ENCODE results near the gene C16orf92.
A peak's percentile ranks its signal among the peaks of the same experiment; 100 is the strongest.
"Not testable (repeated sequence)": the region's sequence is repeated elsewhere in the genome, so short reads cannot be mapped to it uniquely, and the experiment has no call there.

The C16orf92 gene

GRCh38 chr16:30005341-30006094 is 17.5 kb upstream of the C16orf92 start:
- DNase-seq: peak in 1 of 2 experiments; percentile 44

- no peak for DNase-seq
These were observed 16.9 kb upstream of the C16orf92 start for GRCh38 chr16:30006095-30006473.

GRCh38 chr16:30006659-30007377 is 16.2 kb upstream of the C16orf92 start:
- no peak for DNase-seq

- no peak for DNase-seq
These were observed 15.6 kb upstream of the C16orf92 start for GRCh38 chr16:30007378-30007895.

DNA sequence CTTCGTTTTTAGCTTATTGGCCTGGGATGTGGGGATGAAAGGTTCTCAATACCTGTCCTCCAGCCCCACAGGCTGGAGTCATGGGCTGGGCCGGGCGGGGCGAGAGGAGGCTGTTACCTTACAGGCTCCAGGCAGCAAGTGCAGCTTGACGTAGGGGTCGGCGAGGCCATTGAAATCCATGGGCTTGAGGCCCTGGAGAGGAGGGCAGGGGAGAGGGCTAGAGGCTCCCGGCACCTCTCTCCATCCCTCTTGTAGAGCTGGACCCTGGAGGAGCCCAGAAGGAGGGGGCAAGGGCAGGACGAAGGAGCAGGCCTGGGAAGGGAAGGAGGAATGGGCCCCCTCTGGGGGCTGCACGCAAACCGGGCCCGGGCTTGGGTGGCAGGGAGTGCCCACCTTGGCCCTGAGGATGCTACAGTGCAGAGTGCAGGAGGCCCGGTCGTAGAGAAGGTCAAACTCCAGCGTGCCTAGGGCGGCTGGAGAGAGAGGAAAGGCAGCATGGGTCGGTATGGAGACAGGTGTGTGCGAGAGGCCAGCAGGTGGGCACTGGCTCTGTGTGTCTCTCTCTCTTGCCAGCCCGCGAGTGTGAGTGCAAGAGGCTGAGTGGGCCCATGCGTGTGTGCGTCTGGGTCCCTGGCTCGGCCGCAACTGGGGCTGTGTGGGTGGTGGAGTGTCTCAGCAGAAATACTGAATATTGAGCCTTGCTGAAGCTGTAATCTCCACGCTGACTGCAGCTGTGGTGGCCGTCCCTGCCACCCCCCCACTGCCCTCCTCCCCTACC is 13.7 kb upstream of the C16orf92 start:
- no peak for DNase-seq

DNA sequence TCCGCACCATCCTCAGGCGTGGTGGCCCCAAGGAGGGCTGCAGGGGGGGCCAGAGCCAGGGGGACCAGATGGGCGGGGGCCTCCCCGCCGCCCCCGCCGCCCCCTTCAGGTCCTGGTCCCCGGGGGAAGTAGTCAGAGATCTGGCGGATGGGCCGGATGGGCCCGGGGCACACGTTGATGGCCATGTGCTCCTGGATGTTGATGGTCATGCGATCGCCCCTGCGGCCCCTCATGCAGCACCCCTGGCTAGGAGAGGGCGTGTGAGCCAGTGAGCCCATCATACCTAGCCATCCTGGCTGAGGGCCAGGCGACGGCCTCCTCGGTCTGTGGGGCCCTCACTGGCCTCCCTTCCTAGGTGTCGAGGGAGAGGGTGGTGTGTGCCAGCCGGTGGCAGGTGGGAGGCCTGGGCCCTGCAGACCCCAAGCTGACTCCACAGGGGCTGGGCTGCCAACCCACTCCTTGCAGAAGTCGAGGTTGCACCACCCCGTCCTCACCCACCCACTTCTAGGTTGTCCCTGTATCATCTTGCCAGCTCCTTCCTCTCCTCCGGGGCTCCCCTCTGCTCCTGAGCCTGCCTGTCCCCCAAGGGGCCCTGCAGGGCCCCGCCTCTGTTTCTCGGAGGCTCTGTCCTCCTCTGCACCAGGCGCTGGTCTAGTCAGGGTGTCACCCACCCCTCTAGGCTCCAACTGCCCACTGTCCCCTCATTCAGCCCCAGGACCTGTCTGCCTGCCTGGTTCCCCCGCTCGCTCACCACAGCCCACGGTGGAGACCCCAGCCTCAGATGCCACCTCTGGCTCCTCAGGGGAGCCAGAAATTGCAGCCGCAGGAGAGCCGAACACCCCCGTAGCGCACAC is 12.8 kb upstream of the C16orf92 start:
- no peak for DNase-seq

DNA sequence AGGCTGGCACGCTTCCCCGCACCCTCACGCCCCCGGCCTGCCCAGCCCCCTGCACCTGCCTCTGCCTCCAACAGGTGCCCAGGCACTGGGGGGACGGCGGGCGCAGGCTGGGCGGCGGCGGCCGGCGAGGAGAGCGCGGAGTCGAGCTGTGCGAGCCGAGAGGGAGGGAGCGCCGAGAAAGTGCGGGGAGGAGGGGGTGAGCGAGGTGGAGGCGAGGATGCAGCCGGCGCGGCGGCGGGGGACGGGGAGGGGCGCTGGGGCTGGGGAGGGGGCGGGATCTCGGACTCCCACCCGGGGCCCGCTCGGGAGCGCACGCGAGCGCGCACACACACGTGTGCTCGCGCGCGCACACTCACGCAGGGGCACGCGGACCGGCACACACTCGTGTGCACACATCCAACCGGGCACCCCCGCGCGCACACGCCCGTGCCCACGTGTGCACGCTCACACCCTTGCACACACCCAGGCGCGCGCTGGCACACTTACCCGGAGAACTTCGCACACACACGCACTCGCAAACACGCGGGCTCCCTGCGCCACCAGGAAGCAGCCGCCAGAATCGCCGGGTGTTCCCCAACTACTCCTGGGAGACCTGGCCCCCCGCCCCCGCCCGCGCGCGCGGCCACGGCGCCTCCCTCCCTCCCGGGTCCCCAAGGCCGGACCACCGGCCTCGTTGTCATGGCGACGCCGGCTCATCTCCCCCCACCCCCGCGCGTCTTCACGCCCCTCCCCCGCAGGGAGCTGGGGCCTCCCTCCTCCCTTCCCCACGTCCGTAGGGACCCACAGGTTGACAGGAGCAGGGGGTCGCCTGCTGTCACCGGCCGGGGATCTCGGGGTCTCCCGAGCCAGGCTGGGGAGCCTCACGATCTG is 11.9 kb upstream of the C16orf92 start, which contains the start of gene DOC2A:
DOC2A (minus strand) TSS at position 184 of the 870 bp plus-strand sequence. CDS start 805 bp downstream, outside the sequence.
- DNase-seq: peak; percentile 22 to 23

- DNase-seq: no peak
These were observed 11.1 kb upstream of the C16orf92 start for GRCh38 chr16:30011714-30012504.

GRCh38 chr16:30012598-30012997 is 10.4 kb upstream of the C16orf92 start:
- not testable (repeated sequence) for DNase-seq

DNA sequence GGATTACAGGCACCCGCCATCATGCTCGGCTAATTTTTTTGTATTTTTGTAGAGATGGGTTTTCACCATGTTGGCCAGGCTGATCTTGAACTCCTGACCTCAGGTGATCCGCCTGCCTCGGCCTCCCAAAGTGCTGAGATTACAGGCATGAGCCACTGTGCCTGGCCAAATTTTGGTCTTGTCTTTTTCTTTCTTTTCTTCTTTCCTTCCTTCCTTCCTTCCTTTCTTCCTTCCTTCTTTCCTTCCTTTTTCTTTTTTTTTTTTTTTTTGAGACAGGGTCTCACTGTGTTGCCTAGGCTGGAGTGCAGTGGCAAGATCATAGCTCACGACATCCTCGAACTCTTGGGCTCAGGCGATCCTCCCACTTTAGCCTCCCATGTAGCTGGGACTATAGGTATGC is 7.5 kb upstream of the C16orf92 start:
- not testable (repeated sequence) for DNase-seq

DNA sequence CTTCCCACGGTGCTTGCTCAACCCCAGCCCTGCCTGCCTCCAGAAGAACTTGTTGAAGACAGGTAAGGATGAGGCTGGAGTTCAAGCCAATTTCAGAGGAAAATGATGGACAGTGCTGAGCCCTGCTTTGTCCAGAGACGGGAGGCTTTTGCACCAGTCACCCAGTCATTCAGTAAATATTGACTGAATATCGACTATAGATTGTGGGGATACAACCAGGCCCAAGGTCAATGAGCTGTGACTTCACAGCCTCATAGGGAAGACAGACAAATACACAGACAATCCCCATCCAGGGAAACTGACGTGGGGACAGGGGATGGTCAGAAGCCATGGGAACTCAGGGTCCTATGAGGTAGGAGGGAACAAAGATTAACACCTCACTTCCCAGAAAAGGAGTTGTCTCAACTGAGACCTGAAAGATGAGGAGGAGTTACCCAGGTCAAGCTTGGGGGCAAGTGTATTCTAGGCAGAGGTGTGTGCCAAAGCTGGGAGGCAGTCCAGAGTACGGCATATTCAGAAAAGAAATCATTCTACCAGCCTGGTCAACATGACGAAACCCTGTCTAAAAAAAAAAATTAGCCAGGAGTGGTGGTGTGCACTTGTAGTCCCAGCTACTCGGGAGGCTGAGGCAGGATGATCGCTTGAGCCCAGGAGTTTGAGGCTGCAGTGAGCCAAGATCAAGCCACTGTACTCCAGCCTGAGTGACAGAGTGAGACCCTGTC is 6.3 kb upstream of the C16orf92 start:
- DNase-seq: no peak

- no peak for DNase-seq
These were observed 5.7 kb upstream of the C16orf92 start for GRCh38 chr16:30017277-30017656.

GRCh38 chr16:30017937-30018336 is 5.1 kb upstream of the C16orf92 start:
- not testable (repeated sequence) for DNase-seq

DNA sequence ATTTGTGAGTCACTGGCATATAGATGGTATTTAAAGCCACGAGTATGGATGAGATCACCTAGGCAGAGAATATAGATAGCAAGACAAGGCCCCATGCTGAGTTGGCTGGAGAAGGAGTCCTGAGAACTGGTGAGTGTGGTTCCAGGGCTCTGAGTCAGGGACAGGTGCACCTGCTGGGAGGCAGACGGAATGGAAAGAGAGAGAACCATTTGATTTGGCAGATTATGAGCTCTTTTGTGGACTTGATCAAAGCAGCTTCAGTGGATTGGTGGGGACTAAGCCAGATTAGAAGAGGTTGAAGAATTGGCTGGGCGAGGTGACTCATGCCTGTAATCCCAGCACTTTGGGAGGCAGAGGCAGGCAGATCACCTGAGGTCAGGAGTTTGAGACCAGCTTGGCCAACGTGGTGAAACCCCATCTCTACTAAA is 4.3 kb upstream of the C16orf92 start:
- DNase-seq: no peak

GRCh38 chr16:30023586-30023985 is 588 bp downstream of the C16orf92 start:
- no peak for DNase-seq

- DNase-seq: no peak
These were observed 1.5 kb downstream of the C16orf92 start for GRCh38 chr16:30024451-30024850.

GRCh38 chr16:30025156-30025555 is 2.2 kb downstream of the C16orf92 start:
- DNase-seq: no peak

- no peak for DNase-seq
These were observed 2.6 kb downstream of the C16orf92 start for GRCh38 chr16:30025574-30025973.

DNA sequence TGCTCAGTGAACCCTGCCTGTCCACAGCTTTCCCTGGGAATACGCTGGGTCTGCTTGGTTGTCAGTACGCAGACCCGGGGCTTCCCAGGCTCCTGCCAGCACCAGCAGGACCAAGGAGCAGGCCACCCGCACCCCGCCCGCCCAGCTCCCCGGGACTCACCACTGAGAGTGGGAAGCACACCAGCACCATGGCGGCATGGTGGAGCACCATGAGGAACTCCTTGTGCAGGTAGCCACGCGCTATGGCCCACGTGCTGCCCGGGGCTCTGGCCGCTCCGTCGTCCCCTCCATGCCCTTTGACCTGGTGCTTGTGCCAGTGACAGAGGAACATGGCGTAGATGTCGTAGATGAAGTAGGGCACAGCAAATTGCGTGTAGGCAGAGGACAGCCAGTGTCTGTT is 3.5 kb downstream of the C16orf92 start:
- no peak for DNase-seq
